ENCODE data around the gene LCE6A. TPM values are rescaled to one million over a fixed set of nuclear protein-coding genes. Genes with fewer than 3 reads are reported as not detected.

LCE6A gene
- total RNA-seq, 1 donor from 2014 or later: not detected

DNA sequence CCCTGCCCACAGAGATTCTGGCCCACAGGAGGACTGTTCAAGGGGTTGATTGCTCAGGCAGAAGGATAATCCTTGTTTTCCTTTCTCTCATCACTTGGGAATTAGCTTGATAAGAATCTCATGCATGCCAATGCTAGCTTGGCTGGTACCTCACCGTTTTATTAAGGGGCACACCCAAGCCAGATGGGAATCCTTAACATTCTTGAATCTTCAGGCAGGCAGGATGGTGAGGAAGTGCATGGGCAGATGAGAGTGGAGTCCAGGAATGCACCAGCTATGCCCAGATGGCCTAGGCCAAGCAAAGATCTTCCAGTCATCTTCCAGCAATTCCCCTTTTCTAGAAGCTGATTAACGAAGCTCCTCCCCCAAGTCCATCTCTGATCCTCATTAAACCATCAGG lies 13.0 kb downstream of the LCE6A start:
- intact Hi-C loops (cut with DNase I): no loop called here
- no peaks in the 10 kb centered on the region for H3K9me3 ChIP-seq
- DNase-seq (ENCODE audit: low spot score in 2 of 2): no peak
- no peaks in the 10 kb centered on the region for H3K4me1 ChIP-seq
- H3K4me3 ChIP-seq: no peak overlapping the region
- TF ChIP-seq, protein P1, sequence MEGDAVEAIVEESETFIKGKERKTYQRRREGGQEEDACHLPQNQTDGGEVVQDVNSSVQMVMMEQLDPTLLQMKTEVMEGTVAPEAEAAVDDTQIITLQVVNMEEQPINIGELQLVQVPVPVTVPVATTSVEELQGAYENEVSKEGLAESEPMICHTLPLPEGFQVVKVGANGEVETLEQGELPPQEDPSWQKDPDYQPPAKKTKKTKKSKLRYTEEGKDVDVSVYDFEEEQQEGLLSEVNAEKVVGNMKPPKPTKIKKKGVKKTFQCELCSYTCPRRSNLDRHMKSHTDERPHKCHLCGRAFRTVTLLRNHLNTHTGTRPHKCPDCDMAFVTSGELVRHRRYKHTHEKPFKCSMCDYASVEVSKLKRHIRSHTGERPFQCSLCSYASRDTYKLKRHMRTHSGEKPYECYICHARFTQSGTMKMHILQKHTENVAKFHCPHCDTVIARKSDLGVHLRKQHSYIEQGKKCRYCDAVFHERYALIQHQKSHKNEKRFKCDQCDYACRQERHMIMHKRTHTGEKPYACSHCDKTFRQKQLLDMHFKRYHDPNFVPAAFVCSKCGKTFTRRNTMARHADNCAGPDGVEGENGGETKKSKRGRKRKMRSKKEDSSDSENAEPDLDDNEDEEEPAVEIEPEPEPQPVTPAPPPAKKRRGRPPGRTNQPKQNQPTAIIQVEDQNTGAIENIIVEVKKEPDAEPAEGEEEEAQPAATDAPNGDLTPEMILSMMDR (IDR thresholded peaks at IDR 0.05): no peak
- H3K36me3 ChIP-seq: no peaks in the 10 kb centered on the region
- H3K27ac ChIP-seq: no peak overlapping the region
- H3K27me3 ChIP-seq: no peaks in the 10 kb centered on the region

DNA sequence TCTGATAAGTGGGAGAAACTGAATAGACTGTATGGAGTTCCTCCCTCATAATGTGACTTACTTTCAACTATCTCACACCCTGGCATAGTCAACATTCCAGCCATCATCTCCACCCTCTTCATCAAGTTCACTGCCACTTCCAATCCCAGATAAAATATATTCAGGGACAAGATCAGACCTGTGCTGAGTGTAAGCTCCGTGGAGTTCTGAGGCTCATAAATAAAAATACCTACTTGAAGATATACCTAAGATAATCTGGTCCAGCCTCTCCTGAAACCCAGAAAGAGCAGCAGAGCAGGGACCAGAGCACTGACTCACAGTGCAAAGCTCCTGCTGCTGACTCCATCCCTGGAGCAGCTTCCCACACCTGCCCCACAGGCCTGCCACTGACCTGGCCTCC lies 15.4 kb downstream of the LCE6A start:
- intact Hi-C loops (cut with DNase I): no loop called here

DNA sequence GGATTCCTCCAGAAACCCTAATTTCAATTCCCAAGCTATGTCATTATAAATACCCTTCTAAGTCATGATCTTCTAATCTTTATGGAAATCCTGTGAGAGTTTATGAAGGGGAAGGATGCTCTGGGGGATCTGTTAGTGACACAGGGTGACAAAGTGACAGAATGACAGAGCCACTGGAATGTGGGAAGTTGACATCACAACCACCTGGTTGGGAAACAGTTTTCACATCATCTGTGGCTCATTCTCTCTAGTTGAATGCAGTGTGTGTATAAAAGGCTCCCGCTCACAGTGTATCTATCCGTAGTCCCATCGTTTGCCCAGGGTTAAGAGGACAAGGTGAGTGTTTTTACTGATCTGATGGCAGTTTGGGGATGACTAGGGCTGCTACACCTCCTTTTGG lies 17.0 kb downstream of the LCE6A start, which contains the start of gene LCE7A:
Gene LCE7A, plus strand, starts transcription at position 301 of the 400 bp plus-strand sequence. CDS start 702 bp downstream, outside the sequence.
- H3K27me3 ChIP-seq: no peaks in the 10 kb centered on the region
- H3K9me3 ChIP-seq: no peaks in the 10 kb centered on the region
- H3K27ac ChIP-seq: no peak within 1 kb of the TSS
- H3K4me1 ChIP-seq: no peaks in the 10 kb centered on the region
- H3K36me3 ChIP-seq: no peaks in the 10 kb centered on the region
- DNase-seq (ENCODE audit: low spot score in 2 of 2): no peak
- intact Hi-C loops (cut with DNase I): no loop called here
- no peak within 1 kb of the TSS for H3K4me3 ChIP-seq
- TF ChIP-seq, protein P1 (IDR thresholded peaks at IDR 0.05): no peak

More for the DNA sequence above, 15.4 kb downstream of the LCE6A start:
- no peak overlapping the region for H3K4me3 ChIP-seq
- no peaks in the 10 kb centered on the region for H3K36me3 ChIP-seq
- TF ChIP-seq, protein P1 (IDR thresholded peaks at IDR 0.05): no peak
- H3K27me3 ChIP-seq: no peaks in the 10 kb centered on the region
- no peaks in the 10 kb centered on the region for H3K4me1 ChIP-seq
- H3K9me3 ChIP-seq: no peaks in the 10 kb centered on the region
- H3K27ac ChIP-seq: no peak overlapping the region
- DNase-seq (ENCODE audit: low spot score in 2 of 2): no peak

DNA sequence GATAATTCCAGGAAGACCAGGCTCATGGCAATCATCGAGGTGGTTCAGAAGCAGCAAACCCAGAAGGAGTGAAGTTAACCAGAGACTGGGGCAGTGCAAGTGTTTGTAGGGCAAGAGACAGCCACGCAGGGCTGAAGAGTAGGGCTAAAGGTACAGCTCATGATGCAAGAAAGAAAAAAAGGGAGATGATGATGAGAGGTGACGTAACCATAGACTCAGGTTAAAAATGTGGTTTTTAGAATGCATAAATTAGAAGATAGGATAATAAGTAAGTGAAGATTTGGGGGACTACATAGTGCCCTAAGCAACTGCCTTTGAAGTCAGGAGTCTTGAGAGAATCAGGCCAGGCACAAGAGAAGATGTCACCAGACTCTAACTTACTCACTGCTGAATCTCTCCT lies 17.5 kb downstream of the LCE6A start:
- intact Hi-C loops (cut with DNase I): no loop called here
- no peaks in the 10 kb centered on the region for H3K27me3 ChIP-seq
- no peak overlapping the region for H3K27ac ChIP-seq
- no peaks in the 10 kb centered on the region for H3K9me3 ChIP-seq
- DNase-seq (ENCODE audit: low spot score in 2 of 2): no peak
- no peaks in the 10 kb centered on the region for H3K4me1 ChIP-seq
- TF ChIP-seq, protein P1 (IDR thresholded peaks at IDR 0.05): no peak
- no peaks in the 10 kb centered on the region for H3K36me3 ChIP-seq
- H3K4me3 ChIP-seq: no peak overlapping the region

DNA sequence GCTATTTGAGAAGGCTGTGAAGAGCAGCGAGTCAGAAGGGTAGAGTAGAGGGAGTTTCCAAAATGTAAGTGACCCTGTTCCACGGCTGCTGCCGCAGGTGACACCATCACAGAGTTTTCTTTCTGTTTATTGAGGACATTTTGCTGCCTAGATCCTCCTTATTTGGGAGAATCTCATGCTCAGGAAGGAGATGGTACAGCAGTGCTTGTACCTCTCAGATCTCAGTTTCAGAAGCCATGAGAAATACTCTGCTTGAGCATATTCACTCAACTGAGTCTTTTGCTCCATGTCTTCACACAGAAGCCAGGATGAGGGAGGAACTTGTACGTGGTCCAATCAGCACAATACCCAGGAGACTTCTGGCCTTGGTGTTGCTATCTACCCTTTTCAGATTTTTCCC lies 18.7 kb downstream of the LCE6A start:
- no peak for DNase-seq (ENCODE audit: low spot score in 2 of 2)
- H3K27me3 ChIP-seq: no peaks in the 10 kb centered on the region
- no peak overlapping the region for H3K4me3 ChIP-seq
- H3K4me1 ChIP-seq: no peaks in the 10 kb centered on the region
- no peaks in the 10 kb centered on the region for H3K9me3 ChIP-seq
- intact Hi-C loops (cut with DNase I): no loop called here
- no peak overlapping the region for H3K27ac ChIP-seq
- TF ChIP-seq, protein P1 (IDR thresholded peaks at IDR 0.05): no peak
- no peaks in the 10 kb centered on the region for H3K36me3 ChIP-seq

DNA sequence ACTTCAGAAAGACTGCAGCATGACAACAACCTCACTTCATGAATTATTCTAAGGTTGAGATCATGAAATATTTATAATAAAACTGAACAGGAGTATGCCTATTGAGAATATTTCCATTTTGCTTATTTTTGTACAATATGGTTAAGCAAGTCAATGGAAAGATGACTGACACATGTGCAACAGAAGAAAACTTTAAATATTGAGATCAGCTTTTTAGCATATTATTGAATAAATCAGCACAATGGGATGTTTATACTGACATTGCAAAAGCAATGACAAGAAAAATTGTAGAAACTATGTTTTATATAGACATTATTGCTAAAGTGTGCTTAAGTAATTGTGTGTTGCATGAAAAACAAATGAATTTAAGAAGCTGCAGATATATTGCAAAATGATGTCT lies 21.8 kb downstream of the LCE6A start:
- Histone ChIP-seq H3K36me3 (no peaks in the 10 kb centered on the region), H3K4me1 (no peaks in the 10 kb centered on the region), H3K27ac (no peak overlapping the region), H3K27me3 (no peaks in the 10 kb centered on the region), H3K9me3 (no peaks in the 10 kb centered on the region), H3K4me3 (no peak overlapping the region)
- intact Hi-C loops (cut with DNase I): no loop called here
- DNase-seq (ENCODE audit: low spot score in 2 of 2): no peak
- TF ChIP-seq, protein P1 (IDR thresholded peaks at IDR 0.05): no peak
